Peyer's patch (tissue), 4 donors: ENCODE data around the gene TNNT3.

Experiments
- CTCF ChIP-seq, 6 experiments: fragments of 450-650 bp in 4 of 6; fragments of 200-600 bp in 2 of 6; sonication (generic) in 1 of 6; IDR thresholded peaks; one replicate each; pipeline ENCODE4 v1.5.1; 2017 to 2019; ENCODE audit warnings: antibody characterized with exemption in 6 of 6, mild to moderate bottlenecking in 3 of 6, moderate library complexity in 1 of 6
- POLR2A ChIP-seq, 2 donors: fragments of 450-650 bp; IDR thresholded peaks; one replicate each; pipeline ENCODE4 v1.5.1; 2017; ENCODE audit warnings: antibody characterized with exemption in 2 of 2, mild to moderate bottlenecking in 2 of 2, moderate library complexity in 2 of 2

GRCh38 chr11:1896923-1897322 is 22.6 kb upstream of the TNNT3 start:
- TF ChIP-seq POLR2A (IDR thresholded peaks at IDR 0.05) (no peak), CTCF (IDR thresholded peaks at IDR 0.05) (no peak)
